ENCODE data around the gene ZNF226. TPM values are rescaled to one million over a fixed set of nuclear protein-coding genes. Genes with fewer than 3 reads are reported as not detected.

Gene ZNF226
- total RNA-seq, 1 donor from 2014 or later: 23.2 TPM

- DNase-seq (ENCODE audit: low spot score): peak; percentile 5
- peak overlapping the region; percentile 9 for H3K27ac Mint-ChIP-seq (ENCODE audit: unreplicated experiment)
- no peaks in the 10 kb centered on the region for H3K36me3 Mint-ChIP-seq (ENCODE audit: low read depth, unreplicated experiment)
- no peaks in the 10 kb centered on the region for H3K27me3 Mint-ChIP-seq (ENCODE audit: unreplicated experiment)
- no peak for TF ChIP-seq CTCF (IDR thresholded peaks at IDR 0.05; ENCODE audit: unreplicated experiment)
- H3K4me1 Mint-ChIP-seq (ENCODE audit: unreplicated experiment): peaks cover 15% of the 10 kb centered on the region
- peak overlapping the region; percentile 98 for H3K4me3 Mint-ChIP-seq (ENCODE audit: unreplicated experiment)
- H3K9me3 Mint-ChIP-seq (ENCODE audit: unreplicated experiment): no peaks in the 10 kb centered on the region
These were observed 22.9 kb upstream of the ZNF226 start for GRCh38 chr19:44142059-44142433.

GRCh38 chr19:44149776-44150175 is 15.1 kb upstream of the ZNF226 start:
- no peaks in the 10 kb centered on the region for H3K4me1 Mint-ChIP-seq (ENCODE audit: unreplicated experiment)
- no peaks in the 10 kb centered on the region for H3K9me3 Mint-ChIP-seq (ENCODE audit: unreplicated experiment)
- H3K36me3 Mint-ChIP-seq (ENCODE audit: low read depth, unreplicated experiment): peaks cover 59% of the 10 kb centered on the region

GRCh38 chr19:44151491-44151890 is 13.4 kb upstream of the ZNF226 start:
- Mint-ChIP-seq H3K27me3 (ENCODE audit: unreplicated experiment) (peaks cover 3% of the 10 kb centered on the region), H3K9me3 (ENCODE audit: unreplicated experiment) (peaks cover 3% of the 10 kb centered on the region), H3K27ac (ENCODE audit: unreplicated experiment) (no peak overlapping the region), H3K36me3 (ENCODE audit: low read depth, unreplicated experiment) (peaks cover 73% of the 10 kb centered on the region), H3K4me1 (ENCODE audit: unreplicated experiment) (no peaks in the 10 kb centered on the region), H3K4me3 (ENCODE audit: unreplicated experiment) (peak overlapping the region; percentile 38)
- TF ChIP-seq CTCF (IDR thresholded peaks at IDR 0.05; ENCODE audit: unreplicated experiment): no peak
- DNase-seq (ENCODE audit: low spot score): no peak

More at GRCh38 chr19:44149776-44150175, 15.1 kb upstream of the ZNF226 start:
- no peak for TF ChIP-seq CTCF (IDR thresholded peaks at IDR 0.05; ENCODE audit: unreplicated experiment)
- Mint-ChIP-seq H3K27ac (ENCODE audit: unreplicated experiment) (no peak overlapping the region), H3K27me3 (ENCODE audit: unreplicated experiment) (peaks cover 3% of the 10 kb centered on the region), H3K4me3 (ENCODE audit: unreplicated experiment) (no peak overlapping the region)
- no peak for DNase-seq (ENCODE audit: low spot score)

- TF ChIP-seq CTCF (IDR thresholded peaks at IDR 0.05; ENCODE audit: unreplicated experiment): no peak
- Mint-ChIP-seq H3K27me3 (ENCODE audit: unreplicated experiment) (peaks cover 1% of the 10 kb centered on the region), H3K27ac (ENCODE audit: unreplicated experiment) (no peak overlapping the region), H3K4me3 (ENCODE audit: unreplicated experiment) (peak overlapping the region; percentile 84), H3K36me3 (ENCODE audit: low read depth, unreplicated experiment) (peaks cover 63% of the 10 kb centered on the region), H3K4me1 (ENCODE audit: unreplicated experiment) (no peaks in the 10 kb centered on the region), H3K9me3 (ENCODE audit: unreplicated experiment) (peaks cover 21% of the 10 kb centered on the region)
- no peak for DNase-seq (ENCODE audit: low spot score)
These were observed 8.4 kb upstream of the ZNF226 start for GRCh38 chr19:44156475-44156874.

GRCh38 chr19:44163789-44164188 is 1.1 kb upstream of the ZNF226 start:
- H3K4me3 Mint-ChIP-seq (ENCODE audit: unreplicated experiment): peak overlapping the region; percentile 98
- peaks cover 2% of the 10 kb centered on the region for H3K27me3 Mint-ChIP-seq (ENCODE audit: unreplicated experiment)
- no peaks in the 10 kb centered on the region for H3K9me3 Mint-ChIP-seq (ENCODE audit: unreplicated experiment)
- TF ChIP-seq CTCF (IDR thresholded peaks at IDR 0.05; ENCODE audit: unreplicated experiment): no peak
- peaks cover 26% of the 10 kb centered on the region for H3K4me1 Mint-ChIP-seq (ENCODE audit: unreplicated experiment)
- peaks cover 20% of the 10 kb centered on the region for H3K36me3 Mint-ChIP-seq (ENCODE audit: low read depth, unreplicated experiment)
- DNase-seq (ENCODE audit: low spot score): no peak
- H3K27ac Mint-ChIP-seq (ENCODE audit: unreplicated experiment): no peak overlapping the region
